ENCODE results near the gene YTHDF1.
"Not testable (repeated sequence)": the region's sequence is repeated elsewhere in the genome, so short reads cannot be mapped to it uniquely, and the experiment has no call there.

YTHDF1 gene

DNA sequence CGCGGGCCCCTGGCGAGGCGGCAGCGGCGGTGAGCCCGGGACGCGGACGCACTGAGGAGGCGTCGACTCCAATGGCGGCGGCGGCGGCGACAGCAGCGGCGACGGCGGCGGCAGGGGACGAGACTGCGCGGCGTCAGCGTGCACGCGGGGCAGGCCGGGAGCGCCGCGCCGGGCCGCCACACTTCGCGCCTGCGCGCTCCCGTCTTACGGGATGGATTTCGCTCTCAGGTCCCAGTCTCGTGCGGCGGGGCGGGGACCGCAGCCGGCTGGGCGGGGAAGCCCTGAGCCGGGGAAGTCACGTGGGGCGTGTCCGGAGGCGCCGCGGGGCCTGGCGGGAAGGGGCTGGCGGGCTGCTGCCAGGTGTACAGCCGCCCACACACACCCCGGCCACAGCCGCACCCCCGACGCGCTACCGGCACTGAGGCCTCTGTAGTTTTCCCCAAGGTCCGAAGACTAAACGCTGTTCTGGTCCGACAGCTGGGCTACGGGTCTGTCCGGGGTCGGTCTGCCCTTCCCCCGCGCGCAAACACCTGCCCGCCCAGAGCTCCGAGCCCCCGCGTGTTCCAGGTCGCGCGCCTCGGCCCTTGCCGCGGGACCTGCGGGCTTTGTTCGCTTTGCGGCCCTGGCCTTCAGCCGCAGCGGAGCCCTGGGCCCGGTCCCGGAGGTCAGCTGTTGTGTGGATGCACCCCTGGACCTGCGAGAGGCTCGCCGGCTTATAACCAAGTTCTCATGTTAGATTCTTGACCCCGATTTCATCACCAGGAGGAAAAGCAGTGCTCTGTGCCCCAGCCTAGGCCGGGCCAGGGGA, at the start of gene YTHDF1:
Gene YTHDF1 (minus strand): TSS at position 91 of the 808 bp plus-strand sequence. CDS start 239 bp downstream, outside the sequence.
- DNase-seq, result peak; percentile 96

DNA sequence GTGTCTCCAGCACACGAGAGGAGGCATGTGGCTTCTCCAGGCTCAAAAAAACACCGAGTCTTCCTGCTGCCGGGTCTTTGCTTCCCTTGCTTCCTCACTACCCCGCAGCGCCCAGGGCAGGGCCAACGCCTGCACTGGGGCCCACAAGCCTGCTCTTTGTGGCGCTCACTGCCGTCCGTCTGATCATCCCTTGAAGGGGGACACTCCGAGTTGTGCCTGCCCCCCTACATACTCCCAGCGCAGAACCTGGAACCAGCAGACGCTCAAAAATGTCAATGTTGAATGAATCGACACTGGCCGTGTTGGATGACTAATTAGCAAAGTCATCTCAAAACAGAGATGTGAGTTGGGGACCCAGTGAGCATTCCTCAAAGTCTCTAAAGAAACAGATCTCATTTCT, 48.6 kb upstream of the YTHDF1 start:
- DNase-seq, result no peak

DNA sequence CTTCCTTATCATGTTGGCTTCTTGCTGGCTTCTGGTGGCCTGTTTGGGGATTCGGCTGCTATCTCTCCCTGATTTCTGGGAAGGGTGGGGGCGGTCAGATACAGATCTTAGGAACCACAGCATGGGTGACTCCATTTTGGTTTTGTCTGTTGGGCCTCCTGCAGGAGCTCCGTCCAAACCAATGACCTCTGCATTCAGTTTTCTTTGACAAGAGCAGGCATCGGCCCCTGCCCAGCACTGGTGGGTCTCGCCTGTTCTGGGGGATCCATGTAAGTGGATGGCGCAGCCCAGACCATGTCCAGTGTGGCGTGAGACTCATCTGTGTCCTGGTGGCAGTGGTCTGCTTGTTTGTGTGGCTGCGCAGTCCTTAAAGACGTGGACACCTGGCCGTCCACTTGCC, 48.1 kb upstream of the YTHDF1 start:
- no peak for DNase-seq

DNA sequence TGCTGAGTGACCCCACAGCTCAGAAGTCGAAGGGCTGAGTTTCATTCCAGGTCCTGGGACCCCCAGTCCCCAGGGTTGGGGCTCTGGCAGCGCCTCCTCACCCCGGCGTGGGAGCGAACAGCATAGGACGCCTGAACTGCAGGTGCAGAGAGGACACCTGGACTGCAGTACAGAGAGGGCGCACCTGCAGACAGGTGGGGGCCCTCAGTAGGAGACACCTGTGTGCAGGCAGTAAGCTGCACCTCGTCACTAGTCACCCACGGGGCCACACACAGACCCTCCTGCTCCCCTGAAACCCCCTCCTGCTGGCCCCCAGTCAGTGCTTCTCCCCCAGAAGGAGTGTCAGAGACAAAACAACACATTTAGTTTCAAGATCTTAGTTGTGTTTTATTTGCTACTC, 46.9 kb upstream of the YTHDF1 start:
- no peak for DNase-seq

DNA sequence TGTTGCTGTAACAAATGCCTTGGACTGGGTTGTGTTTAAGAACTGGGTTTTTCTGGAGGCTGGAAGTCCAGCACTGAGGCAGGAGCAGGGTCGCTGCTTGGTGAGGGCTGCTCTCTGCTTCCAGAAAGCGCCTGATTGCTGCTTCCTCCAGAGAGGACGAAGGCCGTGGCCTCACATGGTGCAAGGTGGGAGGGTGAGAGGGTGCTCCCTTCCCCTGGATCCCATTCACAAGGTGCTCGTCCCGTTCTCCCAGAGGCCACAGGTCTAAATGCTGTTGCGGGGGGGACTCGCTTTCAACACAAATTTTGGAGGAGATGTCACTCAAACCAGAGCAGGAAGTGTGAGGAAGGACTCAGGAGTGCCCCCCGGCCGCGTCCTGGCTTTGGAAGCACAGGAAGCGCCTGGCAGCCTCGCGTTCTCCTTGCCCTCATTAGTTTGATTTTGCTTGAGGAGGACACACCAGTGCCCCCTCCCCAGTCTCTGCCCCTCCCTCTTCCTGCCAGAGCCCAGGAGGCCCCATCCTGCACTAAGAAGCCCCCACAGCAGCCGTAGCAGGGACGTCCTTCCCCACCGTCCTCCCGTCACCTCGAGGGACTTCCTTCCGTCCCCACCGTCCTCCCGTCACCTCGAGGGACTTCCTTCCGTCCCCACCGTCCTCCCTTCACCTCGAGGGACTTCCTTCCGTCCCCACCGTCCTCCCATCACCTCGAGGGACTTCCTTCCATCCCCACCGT, 46.0 kb upstream of the YTHDF1 start:
- DNase-seq, result no peak

DNA sequence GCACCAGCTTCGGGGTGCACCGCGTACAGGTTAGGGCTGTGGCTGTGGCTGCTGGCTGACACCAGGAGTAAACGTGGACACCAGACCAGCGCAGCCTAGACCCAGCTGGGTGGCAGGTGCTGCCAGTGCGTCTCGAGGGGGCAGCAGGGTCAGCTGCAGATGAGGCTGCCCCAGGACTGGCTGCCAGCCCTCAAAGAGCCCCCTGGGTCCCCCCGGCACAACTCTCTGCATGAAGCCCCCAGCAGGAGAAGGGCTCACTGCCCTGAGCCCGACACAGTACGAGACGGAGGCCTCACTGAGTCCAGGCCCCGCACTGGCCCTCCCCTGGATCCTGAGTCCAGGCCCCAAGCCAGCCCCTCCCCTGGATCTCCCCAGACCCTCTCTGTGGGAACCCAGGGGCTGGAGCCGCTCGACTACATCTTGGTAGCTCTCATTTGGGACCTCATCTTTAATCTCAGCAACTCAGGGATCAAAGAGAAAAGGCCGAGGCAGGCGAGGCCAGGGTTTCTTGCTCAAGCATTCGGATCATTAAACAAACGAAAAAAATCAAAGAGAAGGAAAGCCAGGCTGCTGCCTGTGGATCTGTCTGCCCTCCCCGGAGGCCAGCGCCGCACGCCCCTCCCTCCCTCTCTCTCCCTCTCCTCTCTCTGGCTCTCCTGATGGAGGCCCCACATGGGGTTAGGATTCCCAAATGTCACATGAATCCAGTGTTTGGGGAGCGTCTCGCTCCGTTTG, 45.3 kb upstream of the YTHDF1 start:
- DNase-seq, result no peak

DNA sequence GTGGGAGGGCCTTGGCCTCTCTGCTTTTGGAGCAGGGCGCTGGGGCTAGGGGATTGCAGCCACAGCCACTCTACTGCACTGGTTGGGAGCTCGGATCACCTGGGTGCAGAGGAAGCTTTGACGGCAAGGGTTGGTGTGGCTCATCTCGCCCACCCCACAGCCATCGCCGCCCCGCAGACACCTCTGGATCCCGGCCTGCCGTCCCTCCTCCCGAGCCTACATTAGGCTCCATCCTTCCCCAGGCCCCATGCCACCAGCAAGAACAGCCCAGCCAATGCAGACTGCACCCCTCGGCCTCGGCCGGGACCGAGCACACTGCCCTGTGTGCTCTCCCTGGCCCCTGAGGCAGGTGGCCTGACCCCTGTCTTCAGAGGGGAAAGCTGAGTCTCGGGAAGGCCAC, 44.6 kb upstream of the YTHDF1 start:
- no peak for DNase-seq

DNA sequence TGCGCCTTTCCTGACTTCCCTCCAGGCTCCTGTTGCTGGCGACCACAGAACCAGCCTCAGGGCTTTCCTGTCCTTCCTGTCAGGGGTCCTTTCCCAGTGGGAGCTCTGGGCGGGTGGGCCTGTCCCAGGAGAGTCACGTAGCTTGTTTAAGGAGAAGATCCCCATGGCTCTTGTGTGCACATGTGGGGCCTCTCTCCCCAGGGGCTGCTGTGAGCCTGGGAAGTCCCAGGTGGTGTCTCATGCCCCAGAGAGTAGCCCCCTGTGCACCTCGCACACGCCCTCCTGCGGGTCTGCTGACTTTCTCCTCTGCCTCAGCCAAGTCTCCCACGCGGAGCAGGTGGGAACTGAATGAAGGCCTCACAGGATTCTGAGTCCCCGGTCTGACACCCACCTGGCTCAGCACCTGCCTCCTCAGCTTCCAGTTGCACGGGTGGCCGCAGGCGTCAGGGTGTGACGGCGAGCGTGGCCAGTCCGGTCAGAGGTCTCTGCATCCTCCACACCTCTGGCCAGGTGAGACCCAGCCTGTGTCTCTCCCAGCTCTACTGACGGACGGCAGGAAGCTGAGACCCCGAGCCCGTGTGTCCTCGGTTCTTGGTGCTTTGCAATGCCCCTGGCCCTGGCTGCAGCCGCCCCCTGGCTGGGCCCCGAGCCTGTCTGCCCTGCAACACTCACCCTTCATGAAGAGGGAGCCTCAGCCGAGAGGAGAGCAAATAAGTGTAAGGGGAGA, 44.0 kb upstream of the YTHDF1 start:
- DNase-seq, result no peak

DNA sequence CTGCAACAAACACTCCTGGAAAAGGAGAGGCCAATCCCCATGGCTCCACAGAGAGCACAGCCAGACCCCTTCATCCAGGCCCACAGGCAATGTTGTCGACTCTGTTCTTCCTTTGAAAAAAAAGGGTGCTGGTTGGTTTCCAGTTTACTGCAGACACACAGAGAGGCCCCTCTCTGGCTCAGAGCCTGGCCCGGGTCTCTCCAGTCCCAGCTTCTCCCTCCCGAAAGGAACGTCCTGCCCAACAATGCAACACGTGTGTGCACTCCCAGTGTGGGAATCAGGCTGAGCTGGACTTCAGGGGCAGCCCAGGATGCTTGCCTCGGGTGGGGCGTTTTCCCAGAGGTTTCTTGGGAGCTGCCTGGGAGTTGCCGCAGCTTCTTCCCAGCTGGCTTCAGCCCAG, 42.9 kb upstream of the YTHDF1 start:
- no peak for DNase-seq

DNA sequence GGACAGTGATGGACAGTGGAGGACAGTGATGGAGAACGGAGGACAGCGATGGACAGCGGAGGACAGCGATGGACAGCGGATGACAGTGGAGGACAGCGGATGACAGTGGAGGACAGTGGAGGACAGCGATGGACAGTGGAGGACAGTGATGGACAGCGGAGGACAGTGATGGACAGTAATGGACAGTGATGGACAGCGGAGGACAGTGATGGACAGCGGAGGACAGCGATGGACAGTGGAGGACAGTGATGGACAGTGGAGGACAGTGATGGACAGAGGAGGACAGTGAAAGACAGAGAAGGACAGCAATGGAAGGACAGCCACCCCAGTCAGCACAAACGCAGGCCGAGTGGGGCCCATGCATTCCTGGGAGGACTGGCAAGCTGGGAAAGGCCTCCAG, 41.7 kb upstream of the YTHDF1 start:
- no peak for DNase-seq

DNA sequence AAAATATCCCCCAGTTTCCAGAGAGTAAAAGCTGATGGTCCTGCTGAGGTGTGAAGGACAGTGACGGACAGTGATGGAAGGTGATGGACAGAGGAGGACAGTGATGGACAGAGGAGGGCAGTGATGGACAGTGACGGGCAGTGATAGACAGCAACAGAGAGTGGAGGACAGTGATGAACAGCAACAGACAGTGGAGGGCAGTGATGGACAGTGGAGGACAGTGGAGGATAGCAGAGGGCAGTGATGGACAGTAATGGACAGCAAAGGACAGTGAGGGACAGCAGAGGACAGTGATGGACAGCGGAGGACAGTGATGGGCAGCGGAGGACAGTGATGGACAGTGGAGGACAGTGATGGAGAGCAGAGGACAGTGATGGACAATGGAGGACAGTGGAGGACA, 41.0 kb upstream of the YTHDF1 start:
- no peak for DNase-seq

DNA sequence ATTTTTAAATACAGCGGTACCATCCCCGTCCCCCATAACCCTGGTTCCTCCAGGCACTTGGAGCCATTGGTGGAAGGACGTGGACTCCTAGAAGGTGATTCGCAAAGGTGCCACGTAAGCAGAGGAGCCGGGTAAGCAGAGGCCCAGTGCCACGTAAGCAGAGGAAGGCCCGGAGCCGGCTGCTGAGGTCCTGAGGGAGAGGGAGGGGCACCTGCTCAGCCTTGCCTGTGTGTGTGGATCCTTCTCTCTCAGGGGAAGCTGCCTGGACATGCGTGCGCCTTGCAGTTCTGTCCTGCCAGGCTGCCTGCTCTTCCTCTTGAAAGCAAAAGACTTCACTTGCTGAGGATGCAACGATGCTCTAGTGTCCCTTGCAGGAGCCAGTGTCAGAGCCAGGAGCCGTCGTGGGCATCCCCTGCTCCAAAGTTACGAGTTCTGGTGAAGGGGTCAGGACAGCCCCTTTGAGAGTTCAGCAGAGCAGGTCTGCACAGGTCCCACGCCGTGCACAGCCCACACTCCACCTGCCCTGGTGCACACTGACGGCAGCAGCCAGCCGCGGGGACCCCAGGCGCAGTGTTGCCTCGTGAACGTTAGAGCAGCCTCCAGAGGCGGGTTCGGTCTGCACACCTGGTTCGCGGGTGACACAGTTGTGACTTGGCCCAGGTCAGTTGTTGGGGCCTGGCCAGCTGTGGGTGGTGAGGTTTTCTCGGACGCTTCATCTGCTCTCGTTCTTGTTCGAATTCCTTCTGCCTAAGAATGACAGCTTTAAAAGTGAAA, 40.2 kb upstream of the YTHDF1 start:
- DNase-seq, result no peak

DNA sequence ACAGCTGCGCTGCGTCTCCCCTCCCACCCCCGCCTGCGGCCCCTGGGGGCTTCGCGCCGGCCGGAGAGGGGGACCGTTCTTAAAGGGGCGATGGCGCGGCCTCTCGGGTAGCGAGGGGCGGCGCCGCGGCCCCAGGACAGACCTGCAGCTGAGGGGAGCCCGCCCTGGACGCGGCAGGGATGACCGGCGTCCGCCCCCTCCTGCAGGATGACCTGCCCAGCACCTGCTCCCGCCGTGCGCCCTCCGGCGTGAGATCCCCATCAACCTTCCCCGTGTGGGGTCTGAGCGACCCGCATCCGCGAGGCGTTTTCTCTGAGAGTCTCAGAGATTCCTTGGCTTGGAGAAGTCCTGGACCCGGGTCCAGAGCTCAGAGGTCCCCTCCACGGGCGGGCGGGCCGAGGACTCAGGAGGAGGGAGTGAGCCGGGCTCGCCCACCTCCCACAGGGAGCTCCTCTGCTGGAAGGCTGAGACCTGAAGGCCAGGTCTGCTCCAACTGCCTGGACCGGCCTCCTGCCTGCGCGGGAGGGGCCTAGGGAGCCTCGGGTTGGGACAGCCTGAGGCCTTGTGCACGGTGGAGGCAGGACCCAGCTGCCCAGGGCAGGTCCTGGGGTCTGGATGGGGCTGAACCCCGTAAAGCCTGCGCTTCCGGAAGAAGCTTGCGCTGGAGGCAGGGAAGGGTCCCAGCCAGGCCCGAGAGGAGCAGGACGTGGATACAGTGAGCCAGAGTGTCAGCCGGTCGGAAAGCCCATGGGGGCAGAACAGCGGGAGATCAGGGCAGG, 38.9 kb upstream of the YTHDF1 start:
- no peak for DNase-seq

DNA sequence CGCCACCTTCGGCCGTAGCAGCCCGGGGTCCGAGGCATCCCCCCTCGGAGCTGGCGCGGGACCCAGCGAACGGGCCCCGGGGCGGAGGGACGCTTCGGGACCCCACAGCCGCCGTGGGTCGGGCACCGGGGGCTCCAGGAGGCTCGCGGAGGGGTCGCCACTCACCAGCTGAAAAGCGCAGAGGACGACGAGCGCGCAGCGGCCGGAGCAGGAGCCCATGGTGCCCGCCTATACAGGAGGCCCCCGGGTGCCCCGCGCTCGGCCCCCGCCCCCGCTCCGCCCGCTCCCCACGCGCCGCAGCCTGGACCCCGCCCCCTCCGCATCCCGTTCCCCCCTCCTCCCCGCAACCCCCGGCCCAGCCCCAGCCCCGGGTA, 38.3 kb upstream of the YTHDF1 start, which contains the start of gene NKAIN4:
Gene NKAIN4 (minus strand): TSS at position 232 of the 374 bp plus-strand sequence. CDS start 13 bp downstream, at position 219.
- DNase-seq, result no peak

DNA sequence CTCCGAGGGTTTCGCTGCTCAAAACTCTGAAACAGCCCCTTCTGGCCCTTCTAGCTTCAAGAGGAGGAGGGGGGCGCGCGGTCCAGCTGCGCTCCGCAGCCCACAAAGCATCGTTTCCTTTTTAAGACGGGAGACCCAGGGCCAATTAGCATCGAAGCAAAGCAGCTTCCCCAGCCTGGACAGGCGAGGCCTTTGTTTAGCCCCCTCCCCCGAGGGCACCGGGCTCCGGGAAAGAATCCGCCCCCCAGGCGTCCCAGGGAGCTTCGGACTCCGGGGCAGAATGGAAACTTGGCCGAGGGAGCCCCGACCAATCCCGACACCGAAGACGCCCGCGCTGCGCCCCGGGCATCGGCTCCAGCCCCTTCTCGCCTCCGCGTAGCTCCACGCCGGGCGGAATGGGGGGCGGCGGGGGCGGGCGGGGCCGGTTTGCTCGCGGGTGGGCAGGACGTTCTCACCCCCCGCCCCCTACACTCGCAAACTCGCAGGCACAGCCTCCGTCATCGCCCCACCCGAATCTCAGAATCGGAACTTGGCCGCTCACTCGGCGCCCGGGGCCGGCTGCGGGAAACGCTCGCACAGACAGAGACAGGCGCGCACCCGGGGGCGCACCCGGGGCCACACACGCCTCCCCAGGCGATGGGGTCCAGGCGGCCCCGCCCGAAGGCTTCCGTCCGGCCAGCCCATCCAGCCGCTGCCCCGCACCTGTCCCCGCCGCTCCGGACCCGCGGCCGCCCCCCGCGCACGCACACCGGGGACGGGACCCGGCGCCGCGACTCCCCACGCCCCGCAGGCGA, 37.7 kb upstream of the YTHDF1 start:
- no peak for DNase-seq

DNA sequence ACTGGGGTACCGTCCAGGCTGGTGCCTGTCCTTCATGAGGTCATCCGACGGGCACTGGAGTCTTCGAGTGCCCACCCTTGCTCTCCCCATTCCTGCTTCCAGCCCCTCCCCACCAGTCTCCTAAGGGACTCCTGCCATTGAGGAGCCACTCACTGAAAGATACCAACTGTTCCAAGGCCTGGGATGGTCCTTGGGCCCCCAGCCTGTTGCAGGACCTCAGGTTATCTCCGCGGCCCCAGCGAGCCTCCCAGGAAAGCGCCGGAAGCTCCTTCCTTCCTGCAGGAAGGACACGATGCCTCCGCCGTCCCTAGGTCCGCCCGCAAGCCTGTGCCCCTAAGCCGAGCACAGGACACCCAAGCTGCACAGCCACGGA, 37.1 kb upstream of the YTHDF1 start:
- DNase-seq, result no peak

DNA sequence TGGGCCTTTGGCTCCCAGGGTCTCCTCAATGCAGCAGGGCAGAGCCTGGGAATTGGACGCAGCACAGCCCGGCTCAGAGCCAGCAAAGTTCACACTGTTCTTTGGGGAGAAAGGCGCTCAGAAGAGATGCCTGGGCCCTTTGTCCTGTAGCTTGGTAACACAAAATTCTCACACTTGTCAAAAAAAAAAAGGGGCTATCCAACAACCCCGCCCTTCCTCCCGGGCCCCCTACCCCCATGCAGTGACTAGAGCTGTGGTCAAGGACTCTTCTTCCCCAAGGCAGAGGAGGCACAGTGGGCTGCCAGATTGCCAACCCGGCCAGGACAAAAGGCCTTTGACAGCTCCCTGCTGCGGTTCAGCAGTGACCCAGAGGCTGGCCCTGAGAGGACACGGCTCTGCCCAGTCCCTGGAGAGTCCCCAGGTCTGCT, 36.4 kb upstream of the YTHDF1 start:
- no peak for DNase-seq

DNA sequence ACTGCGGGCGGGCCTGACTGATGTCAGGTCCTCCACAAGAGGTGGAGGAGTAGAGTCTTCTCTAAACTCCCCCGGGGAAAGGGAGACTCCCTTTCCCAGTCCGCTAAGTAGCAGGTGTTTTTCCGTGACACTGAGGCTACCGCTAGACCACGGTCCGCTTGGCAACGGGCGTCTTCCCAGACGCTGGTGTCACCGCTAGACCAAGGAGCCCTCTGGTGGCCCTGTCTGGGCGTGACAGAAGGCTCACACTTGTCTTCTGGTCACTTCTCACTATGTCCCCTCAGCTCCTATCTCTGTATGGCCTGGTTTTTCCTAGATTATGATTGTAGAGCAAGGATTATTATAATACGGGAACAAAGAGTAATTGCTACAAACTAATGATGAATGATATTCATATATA, 35.4 kb upstream of the YTHDF1 start:
- not testable (repeated sequence) for DNase-seq

DNA sequence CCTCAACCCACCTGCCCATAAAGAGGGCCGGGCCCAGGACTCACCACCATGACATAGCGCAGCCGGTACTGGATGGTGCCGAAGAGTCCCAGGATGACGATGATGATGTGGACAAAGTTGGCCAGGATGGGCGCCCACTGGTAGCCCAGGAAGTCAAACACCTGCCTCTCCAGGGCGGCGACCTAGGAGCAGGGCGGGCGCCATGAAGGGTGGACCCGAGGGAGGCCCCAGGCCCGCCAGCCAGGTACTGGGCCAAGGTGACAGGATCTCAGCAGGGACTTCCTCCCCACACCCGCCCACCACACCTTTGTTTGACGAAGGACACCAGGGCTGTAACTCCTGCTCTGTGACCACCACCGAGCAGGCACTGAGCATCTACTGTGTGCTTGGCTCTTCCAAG, 34.0 kb upstream of the YTHDF1 start:
- no peak for DNase-seq

DNA sequence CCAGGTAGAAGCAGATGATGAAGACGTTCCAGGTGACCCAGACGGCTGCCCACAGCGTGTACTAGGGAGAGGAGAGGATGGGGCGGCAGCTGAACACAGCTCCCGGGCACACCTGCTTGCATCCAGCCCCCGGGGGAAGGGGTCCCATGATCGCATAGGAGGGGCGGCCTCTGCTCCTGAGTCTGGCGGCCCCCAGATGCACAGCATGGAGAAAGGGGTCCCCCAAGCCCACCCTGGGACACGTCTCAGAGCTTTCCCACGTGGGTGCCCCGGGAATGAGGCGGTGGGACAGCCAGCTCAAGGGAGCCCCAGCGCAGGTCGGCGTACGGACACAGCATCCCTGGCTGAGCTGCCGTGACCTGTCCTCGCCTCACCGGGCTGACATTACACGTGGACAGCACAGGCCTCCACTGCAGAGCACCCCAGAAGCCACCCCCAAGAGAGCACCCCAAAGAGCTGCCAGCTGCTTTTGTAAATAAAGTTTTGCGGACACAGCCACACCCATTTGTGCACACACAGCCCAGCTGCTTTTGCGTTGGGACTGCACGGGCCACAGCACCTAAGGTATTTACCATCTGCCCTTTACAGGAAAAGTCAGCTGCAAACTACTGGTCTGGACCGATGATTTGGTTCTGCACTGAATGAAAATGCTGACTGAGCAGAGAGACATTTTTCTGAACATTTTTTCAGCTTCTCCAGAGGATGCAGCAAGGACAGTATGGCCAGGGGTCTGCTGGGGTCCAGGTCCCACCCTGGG, 33.1 kb upstream of the YTHDF1 start:
- DNase-seq, result no peak

Measured in CD4-positive, alpha-beta T cell treated with Interleukin-17A for 1 hour (primary cell).